DOHH2 (cell line): ENCODE measurements around the gene TDRD10.

ENCODE experiments used
- EZH2phosphoT487 ChIP-seq: fragments of 200-600 bp; sonication (generic); IDR thresholded peaks from 2 replicates; pipeline ENCODE4 v1.6.1; 2017; ENCODE audit warnings: borderline replicate concordance, mild to moderate bottlenecking, antibody characterized with exemption, low read length, moderate library complexity, mixed read lengths
- TF ChIP-seq, protein P1 (sequence below): fragments of 200-600 bp; sonication (generic); IDR thresholded peaks from one replicate; pipeline ENCODE4 v1.5.1; 2014; ENCODE audit warnings: antibody characterized with exemption, mild to moderate bottlenecking, low read depth, low read length; ENCODE audit not compliant: poor library complexity, severe bottlenecking

GRCh38 chr1:154552036-154552435, 50.0 kb downstream of the TDRD10 start:
- TF ChIP-seq, protein P1, sequence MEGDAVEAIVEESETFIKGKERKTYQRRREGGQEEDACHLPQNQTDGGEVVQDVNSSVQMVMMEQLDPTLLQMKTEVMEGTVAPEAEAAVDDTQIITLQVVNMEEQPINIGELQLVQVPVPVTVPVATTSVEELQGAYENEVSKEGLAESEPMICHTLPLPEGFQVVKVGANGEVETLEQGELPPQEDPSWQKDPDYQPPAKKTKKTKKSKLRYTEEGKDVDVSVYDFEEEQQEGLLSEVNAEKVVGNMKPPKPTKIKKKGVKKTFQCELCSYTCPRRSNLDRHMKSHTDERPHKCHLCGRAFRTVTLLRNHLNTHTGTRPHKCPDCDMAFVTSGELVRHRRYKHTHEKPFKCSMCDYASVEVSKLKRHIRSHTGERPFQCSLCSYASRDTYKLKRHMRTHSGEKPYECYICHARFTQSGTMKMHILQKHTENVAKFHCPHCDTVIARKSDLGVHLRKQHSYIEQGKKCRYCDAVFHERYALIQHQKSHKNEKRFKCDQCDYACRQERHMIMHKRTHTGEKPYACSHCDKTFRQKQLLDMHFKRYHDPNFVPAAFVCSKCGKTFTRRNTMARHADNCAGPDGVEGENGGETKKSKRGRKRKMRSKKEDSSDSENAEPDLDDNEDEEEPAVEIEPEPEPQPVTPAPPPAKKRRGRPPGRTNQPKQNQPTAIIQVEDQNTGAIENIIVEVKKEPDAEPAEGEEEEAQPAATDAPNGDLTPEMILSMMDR: no peak
- TF ChIP-seq EZH2phosphoT487: no peak
